Purkinje cell (primary cell): ENCODE results near the gene KDM5C. TPM values are rescaled to one million over a fixed set of nuclear protein-coding genes. Genes with fewer than 3 reads are reported as not detected.

Experiments
- polyA plus RNA-seq: library from polyadenylated mRNA; unstranded; fragments of >200 nt; fragmentation: Nextera tagmentation; gene quantifications from 2 replicates; pipeline ENCODE4 v1.2.1, GENCODE V29; 2014

Gene KDM5C
- polyA plus RNA-seq = 3.4 and 6.9 TPM in 2 replicates

DNA sequence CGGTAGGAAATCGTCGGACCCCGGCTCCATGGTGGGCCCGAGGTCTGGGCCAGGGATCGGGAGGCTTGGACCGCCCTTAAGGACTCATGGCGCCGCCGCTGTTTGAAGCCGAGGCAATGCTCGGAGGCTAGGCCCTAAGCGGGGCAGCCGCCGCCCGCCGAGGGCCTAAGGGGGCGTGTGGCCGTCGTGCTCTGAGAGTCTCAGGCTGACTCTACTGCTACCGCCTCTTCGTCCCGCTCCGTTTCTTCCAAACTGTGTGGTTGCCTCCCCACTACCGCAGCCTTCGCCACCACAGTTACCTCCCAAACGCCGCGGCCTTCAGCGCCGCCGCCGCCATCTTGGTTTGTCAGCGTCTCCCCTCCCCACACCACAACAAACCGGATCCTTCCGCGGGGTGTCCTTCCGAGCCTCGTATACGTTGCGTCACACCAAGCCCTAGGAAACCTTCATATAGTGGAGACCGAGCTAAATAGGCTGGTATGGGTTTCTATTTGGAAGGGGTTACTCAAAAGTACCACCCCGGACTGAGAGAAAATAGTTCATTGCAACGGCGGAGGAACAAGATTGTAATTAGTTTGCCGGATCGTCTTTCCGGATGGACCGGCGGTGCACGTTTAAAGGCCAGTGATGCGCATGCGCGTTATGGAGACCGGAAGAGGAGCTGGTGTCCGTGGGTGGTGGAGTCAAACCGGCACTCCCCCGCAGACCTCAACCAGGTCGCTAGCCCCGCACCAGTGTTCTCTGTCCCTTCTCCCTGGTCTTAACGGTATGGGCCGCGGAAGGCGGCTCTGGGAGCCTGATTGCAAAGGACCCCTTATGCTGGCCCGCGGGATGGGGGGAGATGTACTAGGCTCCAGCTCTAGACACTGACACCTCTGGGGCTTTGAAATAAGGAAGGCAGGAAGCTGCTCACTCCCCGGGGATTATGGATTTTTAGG lies at the start of gene KDM5C:
Gene KDM5C (minus strand): TSS at position 348 of the 938 bp plus-strand sequence. CDS start 318 bp downstream, at position 30.

Other genes with a start within 250 kb of the KDM5C start
- gene GPR173, start 176.4 kb downstream of the KDM5C start, polyA plus RNA-seq = 0.43 and 0.81 TPM in 2 replicates
- 12.9 and 15.7 TPM in 2 replicates for gene TSPYL2, start 142.8 kb downstream of the KDM5C start, polyA plus RNA-seq
- 8.3 and 14.1 TPM in 2 replicates for gene KANTR, start 131.1 kb downstream of the KDM5C start, polyA plus RNA-seq
- 0.06 and 1.2 TPM in 2 replicates for gene IQSEC2, start 56.4 kb upstream of the KDM5C start, polyA plus RNA-seq
- 14.2 and 16.2 TPM in 2 replicates for gene SMC1A, start 197.4 kb upstream of the KDM5C start, polyA plus RNA-seq
- gene RIBC1, start 197.7 kb upstream of the KDM5C start, polyA plus RNA-seq = not detected in 2 replicates
- gene HSD17B10, start 209.2 kb upstream of the KDM5C start, polyA plus RNA-seq = 21.2 and 28.5 TPM in 2 replicates